ENCODE results near the gene ACVR2B.
"Not testable (repeated sequence)": the region's sequence is repeated elsewhere in the genome, so short reads cannot be mapped to it uniquely, and the experiment has no call there.

The ACVR2B gene

GRCh38 chr3:38453075-38453912, at the start of gene ACVR2B:
Gene ACVR2B, plus strand, starts transcription at chr3:38453890. Its CDS starts 433 bp downstream, at chr3:38454323.
- DNase-seq (ENCODE audit: low read depth), result peak; percentile 42

GRCh38 chr3:38404286-38404685, 49.4 kb upstream of the ACVR2B start:
- peak; percentile 45 for DNase-seq (ENCODE audit: low read depth)

- DNase-seq (ENCODE audit: low read depth), result no peak
These were observed 42.1 kb upstream of the ACVR2B start for GRCh38 chr3:38411591-38411990.

GRCh38 chr3:38420758-38421157, 32.9 kb upstream of the ACVR2B start:
- not testable (repeated sequence) for DNase-seq (ENCODE audit: low read depth)

GRCh38 chr3:38421679-38422336, 31.9 kb upstream of the ACVR2B start:
- no peak for DNase-seq (ENCODE audit: low read depth)

- not testable (repeated sequence) for DNase-seq (ENCODE audit: low read depth)
These were observed 26.8 kb upstream of the ACVR2B start for GRCh38 chr3:38426798-38427426.

- not testable (repeated sequence) for DNase-seq (ENCODE audit: low read depth)
These were observed 20.6 kb upstream of the ACVR2B start for GRCh38 chr3:38432871-38433658.

GRCh38 chr3:38433661-38434060, 20.0 kb upstream of the ACVR2B start:
- not testable (repeated sequence) for DNase-seq (ENCODE audit: low read depth)

GRCh38 chr3:38438436-38439069, 15.1 kb upstream of the ACVR2B start:
- not testable (repeated sequence) for DNase-seq (ENCODE audit: low read depth)

GRCh38 chr3:38443205-38443604, 10.5 kb upstream of the ACVR2B start:
- not testable (repeated sequence) for DNase-seq (ENCODE audit: low read depth)

GRCh38 chr3:38446085-38446686, 7.5 kb upstream of the ACVR2B start:
- no peak for DNase-seq (ENCODE audit: low read depth)

- DNase-seq (ENCODE audit: low read depth), result no peak
These were observed 6.9 kb upstream of the ACVR2B start for GRCh38 chr3:38446812-38447211.

- DNase-seq (ENCODE audit: low read depth), result no peak
These were observed 2.8 kb upstream of the ACVR2B start for GRCh38 chr3:38450853-38451252.

GRCh38 chr3:38453913-38454177, 155 bp downstream of the ACVR2B start:
- DNase-seq (ENCODE audit: low read depth), result no peak

- no peak for DNase-seq (ENCODE audit: low read depth)
These were observed 641 bp downstream of the ACVR2B start for GRCh38 chr3:38454178-38454883.

- no peak for DNase-seq (ENCODE audit: low read depth)
These were observed 1.4 kb downstream of the ACVR2B start for GRCh38 chr3:38454884-38455638.

- no peak for DNase-seq (ENCODE audit: low read depth)
These were observed 2.1 kb downstream of the ACVR2B start for GRCh38 chr3:38455639-38456430.

- no peak for DNase-seq (ENCODE audit: low read depth)
These were observed 3.7 kb downstream of the ACVR2B start for GRCh38 chr3:38457111-38458003.

Data from stromal cell of bone marrow (primary cell).